Hepatocyte (in vitro differentiated cells): ENCODE measurements around the gene DIAPH1.

Experiments used
- CTCF ChIP-seq: fragments of 200-600 bp; sonication (generic); IDR thresholded peaks from 2 replicates; pipeline ENCODE4 v1.5.1; 2016; ENCODE audit warnings: antibody characterized with exemption, mild to moderate bottlenecking; ENCODE audit not compliant: poor library complexity
- EZH2 ChIP-seq: fragments of 200-600 bp; sonication (generic); IDR thresholded peaks from 2 replicates; pipeline ENCODE4 v1.6.1; 2016; ENCODE audit warnings: antibody characterized with exemption, mild to moderate bottlenecking, borderline replicate concordance
- EZH2phosphoT487 ChIP-seq: fragments of 200-600 bp; sonication (generic); IDR thresholded peaks from one replicate; pipeline ENCODE4 v1.6.1; 2018; ENCODE audit warnings: antibody characterized with exemption, mild to moderate bottlenecking, low read depth, moderate library complexity; ENCODE audit not compliant: unreplicated experiment, severe bottlenecking

- TF ChIP-seq CTCF (no peak), EZH2 (no peak), EZH2phosphoT487 (no peak)
Measured at GRCh38 chr5:141559461-141559860, 59.3 kb downstream of the DIAPH1 start.
